SU-DHL-6 (cell line): ENCODE measurements around the gene LPIN1.
"Not testable (repeated sequence)": the region's sequence is repeated elsewhere in the genome, so short reads cannot be mapped to it uniquely, and the experiment has no call there.

Experiments used
- H2AFZ ChIP-seq: fragments of 200-600 bp; sonication (generic); 2 replicates; pipeline ENCODE4 v1.6.1; 2014; ENCODE audit warnings: low read depth, mild to moderate bottlenecking, moderate library complexity, mixed read lengths, antibody characterized with exemption, low read length; ENCODE audit not compliant: severe bottlenecking
- H3F3A ChIP-seq: fragments of 200-600 bp; shearing (Covaris generic); 2 replicates; pipeline ENCODE4 v1.6.0; 2016; ENCODE audit warnings: antibody characterized with exemption, mild to moderate bottlenecking; ENCODE audit not compliant: insufficient read depth
- H3K27ac ChIP-seq: fragments of 200-600 bp; sonication (generic); 2 replicates; pipeline ENCODE4 v1.5.1; 2016; ENCODE audit warnings: low read depth, mild to moderate bottlenecking, low read length, moderate library complexity, mixed read lengths
- H3K27me3 ChIP-seq: fragments of 200-600 bp; sonication (generic), shearing (Covaris generic); 2 replicates; pipeline ENCODE4 v1.6.0; 2014; ENCODE audit warnings: mild to moderate bottlenecking, low read length
- H3K36me3 ChIP-seq: fragments of 200-600 bp; sonication (generic); 2 replicates; pipeline ENCODE4 v1.6.1; 2014; ENCODE audit warnings: mild to moderate bottlenecking, low read length, mixed read lengths
- H3K4me2 ChIP-seq: fragments of 300-600, 200-600 bp; shearing (Covaris generic), sonication (generic); 2 replicates; pipeline ENCODE4 v1.6.0; 2014; ENCODE audit warnings: low read length, low read depth, mild to moderate bottlenecking; ENCODE audit not compliant: poor library complexity, severe bottlenecking
- H3K4me3 ChIP-seq: fragments of 200-600 bp; sonication (generic); 2 replicates; pipeline ENCODE4 v1.5.1; 2014; ENCODE audit warnings: antibody characterized with exemption, low read length, mild to moderate bottlenecking, mixed read lengths; ENCODE audit not compliant: insufficient read depth, poor library complexity, severe bottlenecking
- H3K79me2 ChIP-seq: fragments of 200-600 bp; sonication (generic); 2 replicates; pipeline ENCODE4 v1.6.1; 2014; ENCODE audit warnings: mild to moderate bottlenecking, low read length, moderate library complexity; ENCODE audit not compliant: insufficient read depth
- H3K9ac ChIP-seq: fragments of 200-600 bp; sonication (generic); 2 replicates; pipeline ENCODE4 v1.7.0; 2014; ENCODE audit warnings: mild to moderate bottlenecking, low read length
- H3K9me2 ChIP-seq: fragments of 200-600 bp; sonication (generic); replicated peaks from 2 replicates; pipeline ENCODE4 v1.6.1; 2014; ENCODE audit warnings: low read length; ENCODE audit not compliant: insufficient read depth
- H3K9me3 ChIP-seq: fragments of 200-600 bp; sonication (generic); 2 replicates; pipeline ENCODE4 v1.6.1; 2014; ENCODE audit warnings: low read length, mixed read lengths; ENCODE audit not compliant: insufficient read depth
- H4K20me1 ChIP-seq: fragments of 200-600 bp; sonication (generic); 2 replicates; pipeline ENCODE4 v1.6.1; 2014; ENCODE audit warnings: low read depth, mild to moderate bottlenecking, antibody characterized with exemption, low read length, moderate library complexity, mixed read lengths
- CTCF ChIP-seq: fragments of 200-600 bp; sonication (generic); IDR thresholded peaks from one replicate; pipeline ENCODE4 v1.5.1; 2017; ENCODE audit warnings: antibody characterized with exemption, mild to moderate bottlenecking, low read length, moderate library complexity; ENCODE audit not compliant: insufficient read depth, poor library complexity, severe bottlenecking
- EZH2phosphoT487 ChIP-seq: fragments of 200-600 bp; sonication (generic), shearing (Covaris generic); conservative IDR thresholded peaks from 2 replicates; pipeline ENCODE4 v1.6.1; 2018; ENCODE audit warnings: mild to moderate bottlenecking, antibody characterized with exemption, low read length, moderate library complexity, mixed read lengths

LPIN1 gene

GRCh38 chr2:11821705-11822104, 75.3 kb downstream of the LPIN1 start:
- H3K27ac ChIP-seq, result no peak overlapping the region
- no peaks in the 10 kb centered on the region for H3K9me2 ChIP-seq
- TF ChIP-seq CTCF (no peak), EZH2phosphoT487 (no peak)
- H3K27me3 ChIP-seq, result no peaks in the 10 kb centered on the region
- H3K4me3 ChIP-seq, result no peak overlapping the region
- no peak overlapping the region for H3K9ac ChIP-seq
- no peaks in the 10 kb centered on the region for H4K20me1 ChIP-seq
- H3K9me3 ChIP-seq, result no peaks in the 10 kb centered on the region
- no peak overlapping the region for H3K4me2 ChIP-seq
- H3K36me3 ChIP-seq, result peaks cover 43% of the 10 kb centered on the region
- no peaks in the 10 kb centered on the region for H3K79me2 ChIP-seq
- H3F3A ChIP-seq, result peaks cover 21% of the 10 kb centered on the region
- H2AFZ ChIP-seq, result no peak overlapping the region

GRCh38 chr2:11822359-11822745, 75.9 kb downstream of the LPIN1 start:
- not testable (repeated sequence) for H4K20me1 ChIP-seq, H3K9ac ChIP-seq, H3K4me2 ChIP-seq, H3K79me2 ChIP-seq, H2AFZ ChIP-seq, H3K4me3 ChIP-seq, H3K9me2 ChIP-seq, H3K27me3 ChIP-seq, H3K9me3 ChIP-seq, H3K27ac ChIP-seq
- Histone ChIP-seq H3F3A (peaks cover 26% of the 10 kb centered on the region), H3K36me3 (peaks cover 48% of the 10 kb centered on the region)

- Histone ChIP-seq H3K4me2 (no peak overlapping the region), H3K27me3 (no peaks in the 10 kb centered on the region), H3K79me2 (no peaks in the 10 kb centered on the region), H3K36me3 (peaks cover 51% of the 10 kb centered on the region), H2AFZ (no peak overlapping the region), H3K27ac (no peak overlapping the region), H3K9me2 (no peaks in the 10 kb centered on the region), H3K9me3 (no peaks in the 10 kb centered on the region), H3F3A (peaks cover 32% of the 10 kb centered on the region), H3K4me3 (no peak overlapping the region), H4K20me1 (no peaks in the 10 kb centered on the region), H3K9ac (no peak overlapping the region)
- TF ChIP-seq CTCF (no peak), EZH2phosphoT487 (no peak)
These were observed 76.5 kb downstream of the LPIN1 start for GRCh38 chr2:11822746-11823451.

GRCh38 chr2:11824901-11825828, 78.7 kb downstream of the LPIN1 start:
- Histone ChIP-seq H3K9me3 (no peaks in the 10 kb centered on the region), H3F3A (peaks cover 47% of the 10 kb centered on the region), H3K27ac (no peak overlapping the region), H3K9ac (no peak overlapping the region), H4K20me1 (no peaks in the 10 kb centered on the region), H3K4me3 (no peak overlapping the region), H3K27me3 (no peaks in the 10 kb centered on the region), H2AFZ (no peak overlapping the region), H3K4me2 (no peak overlapping the region), H3K9me2 (no peaks in the 10 kb centered on the region), H3K79me2 (no peaks in the 10 kb centered on the region), H3K36me3 (peaks cover 31% of the 10 kb centered on the region)
- TF ChIP-seq EZH2phosphoT487 (no peak), CTCF (no peak)
